ENCODE results near the gene SYT9. TPM values are rescaled to one million over a fixed set of nuclear protein-coding genes. Genes with fewer than 3 reads are reported as not detected.

SYT9 gene
- total RNA-seq, 4 donors from 2014 or later = 0.13 to 0.47 (median 0.15) TPM; not detected in 1

GRCh38 chr11:7417328-7417727 lies 165.6 kb downstream of the SYT9 start:
- Histone ChIP-seq H3K36me3 (no peaks in the 10 kb centered on the region), H3K27me3 (peaks cover 9% of the 10 kb centered on the region), H3K4me1 (no peaks in the 10 kb centered on the region), H3K4me3 (no peak overlapping the region), H3K27ac (no peak overlapping the region), H3K9me3 (no peaks in the 10 kb centered on the region)
- no peak for ATAC-seq
- TF ChIP-seq POLR2AphosphoS5 (IDR thresholded peaks at IDR 0.05) = no peak
- no peak for TF ChIP-seq EP300 (IDR thresholded peaks at IDR 0.05)
- no peak for TF ChIP-seq CTCF (IDR thresholded peaks at IDR 0.05)

GRCh38 chr11:7418061-7418460 lies 166.4 kb downstream of the SYT9 start:
- TF ChIP-seq EP300 (IDR thresholded peaks at IDR 0.05) (no peak), POLR2AphosphoS5 (IDR thresholded peaks at IDR 0.05) (no peak), POLR2A (IDR thresholded peaks at IDR 0.05) (no peak), CTCF (IDR thresholded peaks at IDR 0.05) (no peak)
- ATAC-seq = no peak
- WGBS, 2 donors (ENCODE audit: low coverage in 1 of 2) = 79 to 86% methylated on average over 1 to 2 of the region's 3 CpGs
- Histone ChIP-seq H3K4me3 (no peak overlapping the region), H3K27ac (no peak overlapping the region), H3K9me3 (no peaks in the 10 kb centered on the region), H3K36me3 (no peaks in the 10 kb centered on the region), H3K4me1 (no peaks in the 10 kb centered on the region), H3K27me3 (peaks cover 9% of the 10 kb centered on the region)

GRCh38 chr11:7418906-7419305 lies 167.2 kb downstream of the SYT9 start:
- 60 to 64% methylated on average over 1 to 2 of the region's 2 CpGs for WGBS, 2 donors (ENCODE audit: low coverage in 1 of 2)
- no peak for ATAC-seq

GRCh38 chr11:7421136-7421535 lies 169.4 kb downstream of the SYT9 start:
- ATAC-seq = no peak
- Histone ChIP-seq H3K36me3 (no peaks in the 10 kb centered on the region), H3K4me1 (no peaks in the 10 kb centered on the region), H3K27me3 (no peaks in the 10 kb centered on the region), H3K27ac (no peak overlapping the region), H3K9me3 (no peaks in the 10 kb centered on the region), H3K4me3 (no peak overlapping the region)
- WGBS, 2 donors (ENCODE audit: low coverage in 1 of 2) = 45% methylated on average over 1 of the region's 1 CpG; no CpG with 5 or more reads in 1 of the 2 donors
- TF ChIP-seq POLR2AphosphoS5 (IDR thresholded peaks at IDR 0.05) (no peak), EP300 (IDR thresholded peaks at IDR 0.05) (no peak), CTCF (IDR thresholded peaks at IDR 0.05) (no peak), POLR2A (IDR thresholded peaks at IDR 0.05) (no peak)

More at GRCh38 chr11:7418906-7419305, 167.2 kb downstream of the SYT9 start:
- H3K4me3 ChIP-seq = no peak overlapping the region
- peaks cover 9% of the 10 kb centered on the region for H3K27me3 ChIP-seq
- TF ChIP-seq CTCF (IDR thresholded peaks at IDR 0.05) (no peak), POLR2A (IDR thresholded peaks at IDR 0.05) (no peak), POLR2AphosphoS5 (IDR thresholded peaks at IDR 0.05) (no peak), EP300 (IDR thresholded peaks at IDR 0.05) (no peak)
- H3K9me3 ChIP-seq = no peaks in the 10 kb centered on the region
- no peaks in the 10 kb centered on the region for H3K36me3 ChIP-seq
- H3K27ac ChIP-seq = no peak overlapping the region
- H3K4me1 ChIP-seq = no peaks in the 10 kb centered on the region

GRCh38 chr11:7422544-7423331 lies 171.0 kb downstream of the SYT9 start:
- Histone ChIP-seq H3K9me3 (no peaks in the 10 kb centered on the region), H3K27me3 (no peaks in the 10 kb centered on the region), H3K4me3 (no peak overlapping the region), H3K36me3 (no peaks in the 10 kb centered on the region), H3K4me1 (no peaks in the 10 kb centered on the region), H3K27ac (no peak overlapping the region)
- WGBS, 2 donors (ENCODE audit: low coverage in 1 of 2) = 52 to 62% methylated on average over 5 of the region's 5 CpGs
- ATAC-seq = no peak
- TF ChIP-seq POLR2A (IDR thresholded peaks at IDR 0.05) = no peak
- TF ChIP-seq CTCF (IDR thresholded peaks at IDR 0.05) = no peak
- TF ChIP-seq EP300 (IDR thresholded peaks at IDR 0.05) = no peak
- TF ChIP-seq POLR2AphosphoS5 (IDR thresholded peaks at IDR 0.05) = no peak
